AG04449 (cell line): ENCODE results near the gene ERRFI1.
"Not testable (repeated sequence)": the region's sequence is repeated elsewhere in the genome, so short reads cannot be mapped to it uniquely, and the experiment has no call there.

ENCODE experiments used
- CTCF ChIA-PET: fragments of 350-600 bp; formaldehyde crosslinking; extraction: SDS; loops from one replicate; lab custom pipeline; 2021; ENCODE audit warnings: antibody characterized with exemption; lab: Yijun Ruan, JAX
- POLR2A ChIA-PET: fragments of 400-600, 350-600 bp; formaldehyde crosslinking; extraction: SDS; loops from one replicate; lab custom pipeline; 2020; ENCODE audit warnings: antibody characterized with exemption, inconsistent platforms; lab: Yijun Ruan, JAX
- DNase-seq: peaks from one replicate; pipeline ENCODE4 v3.0.0-alpha.2; 2010; ENCODE audit warnings: low read depth, low spot score
- H3K4me3 ChIP-seq: 2 replicates; pipeline ENCODE4 v1.5.1; 2011; ENCODE audit warnings: low read depth, mild to moderate bottlenecking, control low read depth, low read length
- CTCF ChIP-seq: IDR thresholded peaks from one replicate; pipeline ENCODE4 v1.5.1; 2011; ENCODE audit warnings: mild to moderate bottlenecking, moderate library complexity, low read length, control low read depth, inconsistent platforms; ENCODE audit not compliant: insufficient read depth; ENCODE audit errors: missing control alignments

Gene ERRFI1

GRCh38 chr1:7971024-7971423 is 55.1 kb downstream of the ERRFI1 start:
- TF ChIP-seq CTCF: no peak
- ChIA-PET CTCF (interaction anchor here (0.6 to 9.9 kb wide), 6 partner anchors 9 to 380 kb away, joined by 3 to 96 read pairs (median 4); no protein-coding TSS in a partner anchor), POLR2A (no interaction called here)
- H3K4me3 ChIP-seq: no peak overlapping the region
- no peak for DNase-seq

DNA sequence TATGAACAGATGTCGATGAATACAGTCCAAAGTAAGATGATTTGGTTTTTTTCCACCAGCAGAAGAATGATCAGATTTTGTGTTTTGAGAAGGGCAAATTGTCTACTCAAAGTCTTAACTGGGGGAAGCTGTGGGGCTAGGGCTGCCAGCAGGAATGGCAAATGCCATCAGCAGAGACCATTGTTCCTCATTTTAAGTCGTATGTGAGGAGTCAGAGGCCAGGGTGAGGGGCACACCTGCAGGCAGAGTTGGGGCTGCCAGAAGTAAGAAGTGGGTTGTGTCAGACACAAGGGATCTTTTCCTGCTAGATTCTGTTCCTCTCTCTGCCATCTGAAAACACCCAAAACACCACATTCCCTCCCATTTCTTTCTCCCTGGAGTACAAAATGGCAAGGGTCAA is 55.9 kb downstream of the ERRFI1 start:
- no peak overlapping the region for H3K4me3 ChIP-seq
- no peak for DNase-seq
- no peak for TF ChIP-seq CTCF
- ChIA-PET POLR2A (no interaction called here), CTCF (interaction anchor here (1.0 to 9.9 kb wide), 6 partner anchors 9 to 380 kb away, joined by 3 to 96 read pairs (median 4); no protein-coding TSS in a partner anchor)

DNA sequence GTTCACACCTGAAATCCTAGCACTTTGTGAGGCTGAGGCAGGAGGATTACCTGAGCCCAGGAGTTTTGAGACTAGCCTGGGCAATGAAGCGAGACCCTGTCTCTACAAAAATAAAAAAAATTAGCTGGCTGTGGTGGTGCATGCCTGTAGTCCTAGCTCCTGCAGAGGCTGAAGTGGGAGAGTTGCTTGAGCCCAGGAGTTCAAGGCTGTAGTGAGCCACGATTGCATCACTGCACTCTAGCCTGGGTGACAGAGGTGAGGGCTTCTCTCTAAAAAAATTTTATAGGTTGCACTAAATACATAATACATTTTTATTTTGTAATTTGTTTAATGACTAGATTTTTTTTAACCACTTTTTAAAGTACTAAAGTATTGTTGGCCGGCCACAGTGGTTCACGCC is 58.5 kb downstream of the ERRFI1 start:
- TF ChIP-seq CTCF: no peak
- no peak overlapping the region for H3K4me3 ChIP-seq
- CTCF ChIA-PET: interaction anchor here (0.6 to 7.7 kb wide), 3 partner anchors 7 to 381 kb away, joined by 3 to 56 read pairs (median 3); no protein-coding TSS in a partner anchor
- DNase-seq: no peak
- POLR2A ChIA-PET: no interaction called here

DNA sequence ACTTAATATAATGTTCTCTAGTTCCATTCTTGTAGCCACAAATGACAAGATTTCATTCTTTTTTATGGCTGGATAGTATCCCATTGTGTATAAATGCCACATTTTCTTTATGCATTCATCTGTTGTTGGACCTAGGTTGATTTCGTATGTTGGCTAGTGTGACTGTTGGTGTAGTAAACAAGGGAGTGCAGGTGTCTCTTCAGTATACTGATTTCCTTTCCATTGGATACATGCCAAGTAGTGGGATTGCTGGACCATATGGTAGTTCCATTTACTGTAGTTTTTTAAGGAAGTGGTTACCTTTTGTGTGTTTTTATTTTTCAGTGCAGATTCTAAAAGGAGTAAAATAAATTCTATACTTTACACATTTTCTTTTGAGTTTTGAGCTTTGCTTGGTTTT is 58.9 kb downstream of the ERRFI1 start:
- DNase-seq: no peak
- POLR2A ChIA-PET: no interaction called here
- H3K4me3 ChIP-seq: no peak overlapping the region
- TF ChIP-seq CTCF: no peak
- CTCF ChIA-PET: interaction anchor here (0.6 to 7.7 kb wide), 7 partner anchors 7 to 385 kb away, joined by 3 to 56 read pairs (median 3); no protein-coding TSS in a partner anchor

- DNase-seq: no peak
- no peak overlapping the region for H3K4me3 ChIP-seq
- no peak for TF ChIP-seq CTCF
- POLR2A ChIA-PET: no interaction called here
- CTCF ChIA-PET: interaction anchor here (2.1 to 7.7 kb wide), 3 partner anchors 10 to 19 kb away, joined by 6 to 56 read pairs (median 8); no protein-coding TSS in a partner anchor
Measured at GRCh38 chr1:7964476-7964875, 61.6 kb downstream of the ERRFI1 start.

DNA sequence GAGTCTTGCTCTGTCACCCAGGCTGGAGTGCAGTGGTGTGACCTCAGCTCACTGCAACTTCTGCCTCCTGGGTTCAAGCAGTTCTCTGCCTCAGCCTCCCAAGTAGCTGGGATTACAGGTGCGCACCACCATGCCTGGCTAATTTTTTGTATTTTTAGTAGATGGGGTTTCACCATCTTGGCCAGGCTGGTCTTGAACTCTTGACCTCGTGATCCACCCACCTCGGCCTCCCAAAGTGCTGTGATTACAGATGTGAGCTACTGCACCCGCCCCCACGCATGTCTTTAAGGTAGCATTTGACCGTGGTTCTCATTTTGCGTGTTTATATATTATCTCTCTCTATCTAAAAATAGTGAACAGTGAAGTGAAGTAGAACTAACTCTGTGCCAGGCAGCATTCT is 62.3 kb downstream of the ERRFI1 start:
- POLR2A ChIA-PET, H3K4me3 ChIP-seq, DNase-seq: not testable (repeated sequence)
- CTCF ChIA-PET: interaction anchor here (2.6 to 7.7 kb wide), 2 partner anchors 11 to 19 kb away, joined by 8 to 56 read pairs; no protein-coding TSS in a partner anchor

DNA sequence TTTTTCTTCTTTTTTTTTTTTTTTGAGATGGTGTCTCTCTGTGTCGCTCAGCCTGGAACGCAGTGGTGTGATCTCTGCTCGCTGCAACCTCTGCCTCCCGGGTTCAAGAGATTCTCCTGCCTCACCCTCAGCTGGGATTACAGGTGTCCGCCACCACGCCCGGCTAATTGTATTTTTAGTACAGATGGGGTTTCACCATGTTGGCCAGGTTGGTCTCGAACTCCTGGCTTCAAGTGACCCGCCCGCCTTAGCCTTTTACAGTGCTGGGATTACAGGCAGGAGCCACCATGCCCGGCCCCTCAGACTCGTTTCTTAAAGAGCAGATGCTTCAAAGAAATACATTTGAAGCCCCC is 62.8 kb downstream of the ERRFI1 start:
- POLR2A ChIA-PET, DNase-seq, H3K4me3 ChIP-seq: not testable (repeated sequence)
- CTCF ChIA-PET: interaction anchor here (1.1 to 7.7 kb wide), 4 partner anchors 11 to 295 kb away, joined by 3 to 56 read pairs (median 6); no protein-coding TSS in a partner anchor
